HG02884 (cell line): ENCODE results near the gene TMEM223.
A peak's percentile ranks its signal among the peaks of the same experiment; 100 is the strongest.
"Not testable (repeated sequence)": the region's sequence is repeated elsewhere in the genome, so short reads cannot be mapped to it uniquely, and the experiment has no call there.

Experiments used
- ATAC-seq: cut with Tn5 transposase; IDR thresholded peaks from one replicate; pipeline ENCODE4 v1.9.1; 2021; ENCODE audit warnings: mild to moderate bottlenecking, moderate library complexity; ENCODE audit not compliant: unreplicated experiment

Gene TMEM223, protein sequence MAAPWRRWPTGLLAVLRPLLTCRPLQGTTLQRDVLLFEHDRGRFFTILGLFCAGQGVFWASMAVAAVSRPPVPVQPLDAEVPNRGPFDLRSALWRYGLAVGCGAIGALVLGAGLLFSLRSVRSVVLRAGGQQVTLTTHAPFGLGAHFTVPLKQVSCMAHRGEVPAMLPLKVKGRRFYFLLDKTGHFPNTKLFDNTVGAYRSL

DNA sequence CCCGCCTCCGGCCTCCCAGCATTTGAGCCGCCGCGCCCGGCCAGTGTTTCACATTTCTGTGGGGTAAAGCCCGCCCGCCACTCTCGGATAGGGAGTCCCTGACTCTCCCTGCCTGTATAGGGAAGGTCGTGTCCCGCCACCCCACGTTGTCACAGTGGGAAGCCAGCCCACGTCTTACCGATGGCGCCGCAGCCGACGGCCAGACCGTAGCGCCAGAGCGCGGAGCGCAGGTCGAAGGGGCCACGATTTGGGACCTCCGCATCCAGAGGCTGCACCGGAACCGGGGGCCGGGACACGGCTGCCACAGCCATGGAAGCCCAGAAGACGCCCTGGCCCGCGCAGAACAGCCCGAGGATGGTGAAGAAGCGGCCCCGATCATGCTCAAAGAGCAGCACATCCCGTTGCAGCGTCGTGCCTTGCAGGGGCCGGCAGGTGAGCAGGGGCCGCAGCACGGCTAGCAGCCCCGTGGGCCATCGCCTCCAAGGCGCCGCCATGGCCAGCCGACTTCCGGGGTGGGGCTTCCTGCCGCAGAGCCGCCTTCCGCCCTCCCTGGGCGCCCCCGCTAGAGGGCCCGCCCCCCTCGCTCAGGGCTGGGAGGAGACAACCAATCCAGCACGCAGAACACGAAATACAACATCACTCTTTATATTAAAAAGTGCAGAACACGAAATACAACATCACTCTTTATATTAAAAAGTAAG lies at the start of gene TMEM223:
TSS of gene TMEM223 (minus strand) at position 506 of the 701 bp plus-strand sequence. CDS start at position 494, 12 bp downstream.
- ATAC-seq, result peak; percentile 50

DNA sequence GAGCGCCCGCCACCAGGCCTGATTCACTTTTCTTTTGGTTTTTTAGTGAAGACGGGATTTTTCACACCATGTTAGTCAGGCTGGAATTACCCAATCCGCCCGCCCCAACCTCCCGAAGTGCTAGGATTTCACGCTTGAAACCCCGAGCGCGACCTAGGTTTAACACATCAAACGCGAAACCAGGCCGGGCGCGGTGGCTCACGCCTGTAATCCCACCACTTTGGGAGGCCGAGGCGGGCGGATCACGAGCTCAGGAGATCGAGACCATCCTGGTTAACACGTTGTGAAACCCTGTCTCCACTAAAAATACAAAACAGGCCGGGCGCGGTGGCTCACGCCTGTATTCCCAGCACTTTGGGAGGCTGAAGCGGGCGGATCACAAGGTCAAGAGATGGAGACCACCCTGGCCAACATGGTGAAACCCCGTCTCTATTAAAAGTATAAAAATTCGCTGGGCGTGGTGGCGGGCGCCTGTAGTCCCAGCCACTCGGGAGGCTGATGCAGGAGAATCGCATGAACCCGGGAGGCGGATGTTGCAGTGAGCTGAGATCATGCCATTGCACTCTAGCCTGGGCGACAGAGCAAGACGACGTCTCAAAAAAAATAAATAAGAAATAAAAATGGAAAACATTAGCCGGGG lies 49.0 kb upstream of the TMEM223 start:
- not testable (repeated sequence) for ATAC-seq

DNA sequence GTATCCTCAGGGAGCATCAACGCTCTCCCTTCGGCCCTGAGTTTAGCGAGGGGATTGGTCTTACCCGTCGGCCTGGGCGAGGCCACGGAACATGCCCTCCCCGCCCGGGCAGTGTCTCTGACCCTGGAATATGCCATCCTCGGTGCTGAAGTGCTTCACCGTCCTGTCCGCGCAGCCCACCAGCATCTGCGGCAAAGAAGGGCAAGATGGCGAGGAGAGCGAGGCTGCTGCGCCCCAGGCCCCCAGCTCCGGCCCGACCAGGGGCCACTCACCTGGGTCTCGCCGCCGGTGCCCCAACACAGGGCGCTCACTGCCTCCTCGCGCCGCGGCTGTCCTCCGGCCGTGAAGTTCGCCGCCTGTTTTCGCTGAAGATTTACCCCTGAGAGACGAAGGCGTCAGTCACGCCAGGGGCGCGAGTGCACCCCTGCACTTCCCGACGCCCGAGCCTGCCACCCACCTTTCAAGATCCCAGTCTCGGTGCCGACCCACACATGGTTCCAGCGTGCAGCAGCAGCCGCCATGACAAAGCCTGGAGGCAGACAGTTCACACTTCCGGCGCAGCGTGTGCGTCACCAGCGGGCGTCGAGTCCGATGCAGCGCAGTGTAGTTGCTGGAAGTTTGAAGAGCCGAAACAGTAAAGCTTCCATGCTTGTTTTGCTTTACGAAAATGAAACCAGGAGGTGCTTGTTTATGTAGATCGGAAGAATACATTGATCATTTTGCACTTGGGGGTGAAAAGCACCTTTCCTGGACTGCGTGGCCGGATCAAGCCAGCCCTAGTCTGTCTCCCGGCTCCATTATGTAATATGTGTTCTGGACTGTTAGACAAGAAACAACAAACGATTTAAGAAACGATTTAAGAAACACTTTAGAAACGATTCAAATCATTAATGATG lies 47.5 kb upstream of the TMEM223 start, which contains the start of gene WDR74:
TSS of gene WDR74 (minus strand) at position 541 of the 896 bp plus-strand sequence. CDS start at position 521, 20 bp downstream.
- no peak for ATAC-seq

DNA sequence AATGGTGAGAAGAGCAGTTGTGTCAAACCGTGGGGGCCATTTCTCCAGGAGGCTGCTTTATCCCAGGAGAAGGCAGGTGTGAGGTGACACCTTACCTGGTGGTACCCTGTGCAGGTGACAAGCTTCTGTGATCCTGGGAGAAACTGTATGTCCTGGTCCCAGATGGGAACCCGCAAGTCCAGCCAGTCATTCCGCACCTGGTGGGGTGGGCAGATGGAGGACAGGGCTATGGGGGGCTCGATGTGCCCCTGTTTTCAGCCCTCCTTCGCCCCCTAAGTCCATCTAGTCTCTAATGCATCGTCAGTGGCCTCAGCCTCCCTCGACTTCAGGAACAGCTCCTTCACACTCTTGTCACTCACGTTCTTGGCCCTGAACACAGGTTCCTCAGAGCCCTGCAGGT lies 43.5 kb upstream of the TMEM223 start:
- no peak for ATAC-seq

DNA sequence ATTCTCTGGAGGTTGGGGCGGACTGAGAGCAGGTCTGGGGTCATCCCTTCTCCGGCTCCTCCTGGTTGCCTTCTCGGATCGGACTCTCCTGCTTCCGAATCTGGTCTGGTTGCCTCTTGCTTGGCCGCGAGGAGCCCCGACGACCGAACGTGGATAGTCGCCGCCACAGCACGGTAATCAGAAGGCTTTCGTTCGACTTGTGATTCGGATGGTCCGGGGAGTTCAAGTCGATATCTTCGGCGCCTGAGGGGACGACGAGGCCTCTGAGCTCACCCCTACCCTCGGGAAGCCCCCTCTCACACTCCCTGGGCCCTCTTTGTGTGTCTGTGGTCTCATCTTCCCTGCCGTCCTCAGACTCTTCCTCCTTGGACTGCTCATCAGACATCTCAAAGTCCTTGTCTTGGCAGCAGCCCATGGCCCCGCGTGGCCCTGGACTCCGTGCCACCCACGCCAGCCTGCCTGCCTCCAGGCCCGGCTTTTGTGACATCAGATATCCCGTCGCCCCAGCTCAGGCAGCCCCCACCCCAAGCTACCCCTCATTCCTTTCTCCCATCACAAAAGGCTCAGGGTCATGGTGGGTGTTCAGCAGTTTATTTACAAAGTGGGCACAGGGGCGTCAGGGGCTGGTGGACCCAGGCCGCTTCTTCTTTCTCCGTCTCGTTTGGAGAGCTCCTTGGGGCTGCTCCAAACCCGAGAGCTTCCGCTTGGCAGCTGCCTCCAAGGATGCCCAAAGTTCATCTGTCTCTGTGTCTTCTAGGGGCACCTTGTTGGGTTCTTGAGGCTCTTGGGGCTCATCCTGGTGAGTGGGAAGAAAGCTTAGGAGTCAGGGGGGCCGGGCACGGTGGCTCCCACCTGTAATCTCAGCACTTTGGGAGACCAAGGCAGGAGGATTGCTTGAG lies 40.8 kb upstream of the TMEM223 start, which contains the start of gene TEX54:
TSS of gene TEX54 (minus strand) at position 506 of the 899 bp plus-strand sequence.
- ATAC-seq, result peak; percentile 14

DNA sequence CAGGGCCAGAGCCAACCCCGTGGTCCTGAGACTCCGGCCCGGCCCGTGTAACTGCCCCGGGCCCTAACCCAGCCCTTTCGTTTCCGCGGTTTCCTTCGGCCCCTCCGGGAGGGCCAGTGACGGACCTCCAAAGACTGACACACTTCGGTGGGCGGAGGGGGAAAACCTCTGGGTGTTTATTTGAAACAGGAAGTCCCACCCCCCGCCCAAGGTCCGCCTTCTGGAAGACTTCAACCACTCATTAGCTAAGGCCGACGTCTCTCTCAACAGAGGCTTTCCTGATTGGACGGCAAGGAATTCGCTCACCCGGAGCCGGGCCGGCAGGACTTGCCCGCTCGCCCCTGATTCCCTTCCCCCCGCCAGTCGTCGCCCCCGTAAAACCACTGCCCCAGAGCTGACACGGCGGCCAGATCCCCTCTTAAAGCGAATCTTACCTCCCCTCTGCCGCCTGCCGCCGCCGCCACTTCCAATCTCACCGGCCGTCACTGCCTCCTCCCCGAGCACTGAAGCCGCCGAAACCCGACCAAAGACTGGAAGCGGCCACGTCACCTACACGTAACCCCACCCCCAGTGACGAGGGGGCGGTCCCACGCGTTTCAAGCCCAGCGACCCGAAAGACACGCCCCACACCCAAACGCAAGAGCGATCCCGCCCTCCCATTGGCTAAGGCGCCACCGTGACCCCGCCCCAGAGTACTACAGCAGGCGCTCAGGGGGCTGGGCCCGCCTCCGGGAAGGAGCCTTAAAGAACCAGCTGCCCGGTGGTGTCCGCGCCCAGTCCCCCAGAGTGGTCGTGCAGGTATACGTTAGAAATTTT lies 39.9 kb upstream of the TMEM223 start, which contains the start of gene STX5:
TSS of gene STX5 (minus strand) at position 532 of the 816 bp plus-strand sequence. CDS start 808 bp downstream, outside the sequence.
- peak; percentile 78 for ATAC-seq

DNA sequence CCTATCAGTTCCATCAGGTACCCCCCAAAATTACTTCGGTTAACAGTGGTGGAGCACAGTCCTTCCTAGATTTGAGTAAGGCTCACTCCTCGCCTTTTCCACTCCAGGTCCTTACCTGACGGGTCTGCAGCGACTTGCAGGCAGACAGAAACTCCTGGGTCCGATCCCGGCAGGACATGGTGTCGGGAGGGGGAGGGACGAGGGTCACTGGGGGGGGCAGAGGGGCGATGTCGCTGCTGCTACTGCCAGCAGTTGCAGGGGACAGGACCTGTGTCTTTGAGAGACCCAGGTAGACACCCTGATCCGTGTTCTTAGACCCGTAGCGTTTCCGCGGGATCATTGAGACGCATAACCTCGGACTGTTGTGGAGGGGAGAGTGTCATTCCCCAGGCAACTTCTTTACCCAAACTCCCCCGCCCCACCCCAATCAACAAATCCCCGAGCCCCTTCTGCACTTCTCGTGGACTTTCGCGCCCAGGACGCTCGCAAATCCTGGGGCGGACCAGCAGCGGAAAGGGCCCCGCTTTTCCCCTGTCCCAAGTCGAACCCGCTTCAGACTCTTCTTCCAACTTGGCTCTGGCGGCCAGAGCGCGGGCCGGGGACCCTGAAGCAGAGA lies 39.2 kb upstream of the TMEM223 start:
- ATAC-seq, result peak; percentile 7

DNA sequence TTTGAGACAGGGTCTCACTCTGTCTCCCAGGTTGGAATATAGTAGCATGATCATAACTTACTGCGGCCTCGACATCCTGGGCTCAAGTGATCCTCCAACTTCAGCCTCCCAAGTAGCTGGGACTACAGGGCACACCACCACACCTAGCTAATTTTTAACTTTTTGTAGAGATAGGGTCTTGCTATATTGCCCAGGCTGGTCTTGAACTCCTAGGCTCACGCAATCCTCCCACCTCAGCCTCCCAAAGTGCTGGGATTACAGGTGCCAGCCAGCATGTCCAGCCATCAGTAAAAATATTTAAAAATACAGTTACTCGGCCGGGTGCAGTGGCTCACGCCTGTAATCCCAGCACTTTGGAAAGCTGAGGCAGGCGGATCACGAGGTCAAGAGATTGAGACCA lies 36.3 kb upstream of the TMEM223 start:
- not testable (repeated sequence) for ATAC-seq

DNA sequence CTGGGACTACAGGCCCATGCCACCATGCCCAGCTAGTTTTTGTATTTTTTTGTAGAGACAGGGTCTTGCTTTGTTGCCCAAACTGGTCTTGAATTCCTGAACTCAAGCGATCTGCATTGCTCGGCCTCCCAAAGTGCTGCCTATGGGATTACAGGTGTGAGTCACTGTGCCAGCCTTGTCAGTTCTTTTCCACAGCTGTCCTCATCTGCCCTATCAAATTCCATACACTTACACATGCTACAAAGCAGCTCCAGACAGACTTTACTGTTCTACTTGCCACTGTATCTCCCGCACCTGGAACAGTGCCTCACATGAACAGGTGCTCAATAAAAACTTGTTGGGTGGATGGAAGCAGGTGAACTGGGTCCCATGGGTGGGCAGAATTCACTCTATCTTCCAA lies 31.9 kb upstream of the TMEM223 start:
- no peak for ATAC-seq

DNA sequence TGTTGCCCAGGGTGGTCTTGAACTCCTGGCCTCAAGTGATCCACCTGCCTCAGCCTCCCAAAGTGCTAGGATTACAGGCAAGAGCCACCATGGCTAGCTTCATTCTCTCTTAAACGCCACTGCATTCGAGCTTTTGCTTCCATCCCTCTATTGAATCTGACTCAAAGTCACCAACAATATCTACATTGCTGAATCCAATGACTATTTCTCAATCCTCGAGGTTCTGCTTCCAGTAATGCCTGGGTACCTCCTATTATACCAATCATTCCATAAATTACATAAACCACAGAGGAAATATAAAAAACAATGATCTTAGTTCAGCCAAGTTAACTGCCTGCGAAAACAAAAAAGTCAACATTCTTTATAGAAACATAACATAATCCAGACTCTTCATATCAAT lies 25.3 kb upstream of the TMEM223 start:
- ATAC-seq, result no peak

DNA sequence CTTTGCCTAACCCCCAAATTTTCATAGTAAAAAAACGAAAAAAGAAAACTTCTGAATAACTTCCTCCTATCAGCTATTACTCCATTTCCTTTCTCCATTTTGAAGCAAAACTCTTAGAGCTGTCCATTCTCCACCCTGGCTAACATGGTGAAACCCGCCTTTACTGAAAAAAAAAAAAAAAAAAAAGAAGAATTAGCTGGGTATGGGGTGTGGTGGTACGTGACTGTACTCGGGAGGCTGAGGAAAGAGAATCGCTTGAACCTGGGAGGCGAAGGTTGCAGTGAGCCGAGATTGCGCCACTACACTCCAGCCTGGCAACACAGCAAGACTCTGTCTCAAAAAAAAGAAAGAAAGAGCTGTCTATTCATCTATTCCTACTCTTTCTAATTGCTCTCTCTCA lies 24.8 kb upstream of the TMEM223 start:
- no peak for ATAC-seq

DNA sequence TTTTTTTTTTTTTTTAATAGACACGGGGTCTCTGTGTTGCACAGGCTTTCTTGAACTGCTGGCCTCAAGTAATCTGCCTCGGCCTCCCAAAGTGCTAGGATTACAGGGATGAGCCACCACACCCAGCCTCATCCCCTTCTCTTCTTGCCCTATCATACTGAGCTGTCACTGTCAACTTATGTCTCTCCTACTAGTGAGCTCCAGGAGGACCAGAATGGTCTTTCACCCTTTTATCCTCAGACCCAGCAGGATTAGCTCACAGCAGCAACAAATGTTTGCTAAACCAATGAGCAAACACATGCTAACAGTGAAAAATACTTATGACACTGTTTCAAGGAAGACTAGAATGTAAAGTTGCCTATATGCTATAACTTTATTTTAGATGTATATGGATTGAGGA lies 19.9 kb upstream of the TMEM223 start:
- ATAC-seq, result no peak

DNA sequence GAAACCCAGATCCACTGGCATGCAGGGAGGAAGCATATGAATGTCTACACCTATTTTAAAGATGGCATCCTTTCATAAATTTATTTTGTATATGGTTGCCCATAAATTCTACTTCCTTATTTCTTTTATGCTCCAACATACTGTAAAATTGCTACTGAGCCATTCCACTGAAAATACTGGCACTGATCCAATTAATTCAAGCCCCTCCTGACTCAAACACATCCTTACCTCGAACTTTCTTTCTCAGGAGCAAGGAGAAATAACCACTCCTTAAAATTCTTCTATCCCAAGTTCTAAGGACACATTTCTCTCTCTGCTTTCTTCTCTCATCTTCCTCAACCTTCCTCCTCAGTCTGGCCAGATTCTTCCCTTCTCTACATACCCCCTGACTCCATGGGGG lies 18.9 kb upstream of the TMEM223 start:
- ATAC-seq, result no peak

DNA sequence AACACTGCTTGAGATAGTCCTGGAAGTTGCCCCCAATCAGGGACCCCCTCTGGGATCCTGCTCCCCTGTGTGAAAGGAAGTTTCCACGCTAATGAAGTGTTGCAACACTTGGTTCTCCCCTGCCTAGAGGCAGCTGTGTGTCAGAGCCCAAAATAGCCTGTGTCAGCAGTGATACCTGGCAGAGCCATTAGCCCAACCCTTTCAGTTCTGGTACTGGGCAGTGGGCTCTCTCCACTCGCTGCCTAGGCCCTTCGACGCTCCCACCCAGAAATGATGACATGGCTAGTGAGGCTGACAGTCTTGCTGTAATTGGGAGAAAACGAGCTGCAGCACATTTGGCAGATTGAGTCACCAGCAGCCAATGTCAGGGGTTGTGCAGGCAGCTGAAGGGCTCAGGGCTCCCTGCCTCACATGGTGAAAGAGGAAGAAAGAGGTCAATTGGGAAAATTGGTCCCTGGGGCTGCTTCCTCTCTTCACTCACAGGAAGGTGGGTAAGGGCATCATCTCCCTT lies 14.9 kb upstream of the TMEM223 start:
- ATAC-seq, result no peak

DNA sequence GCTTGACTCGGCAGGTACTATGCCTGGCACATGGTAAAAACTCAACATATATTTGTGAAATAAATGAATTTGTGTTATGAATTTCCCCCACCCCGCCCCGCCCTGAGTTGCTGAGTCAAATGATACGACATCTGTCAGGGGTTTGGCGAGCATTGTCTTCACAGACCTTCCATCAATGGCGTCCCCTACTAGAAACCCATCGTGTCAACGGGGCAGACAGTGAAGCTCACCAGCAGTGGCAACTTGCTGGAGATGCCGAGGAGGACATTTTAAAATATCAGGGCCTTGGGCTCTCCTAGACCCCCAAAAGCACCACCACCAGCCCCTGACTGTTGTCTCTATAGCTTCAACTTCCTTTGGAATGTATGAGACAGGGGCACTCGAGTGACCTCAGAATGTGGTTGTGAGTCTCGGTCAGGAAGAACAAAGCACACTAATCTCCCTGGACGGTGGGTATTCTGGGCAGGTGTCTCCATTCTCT lies 14.2 kb upstream of the TMEM223 start:
- ATAC-seq, result no peak

DNA sequence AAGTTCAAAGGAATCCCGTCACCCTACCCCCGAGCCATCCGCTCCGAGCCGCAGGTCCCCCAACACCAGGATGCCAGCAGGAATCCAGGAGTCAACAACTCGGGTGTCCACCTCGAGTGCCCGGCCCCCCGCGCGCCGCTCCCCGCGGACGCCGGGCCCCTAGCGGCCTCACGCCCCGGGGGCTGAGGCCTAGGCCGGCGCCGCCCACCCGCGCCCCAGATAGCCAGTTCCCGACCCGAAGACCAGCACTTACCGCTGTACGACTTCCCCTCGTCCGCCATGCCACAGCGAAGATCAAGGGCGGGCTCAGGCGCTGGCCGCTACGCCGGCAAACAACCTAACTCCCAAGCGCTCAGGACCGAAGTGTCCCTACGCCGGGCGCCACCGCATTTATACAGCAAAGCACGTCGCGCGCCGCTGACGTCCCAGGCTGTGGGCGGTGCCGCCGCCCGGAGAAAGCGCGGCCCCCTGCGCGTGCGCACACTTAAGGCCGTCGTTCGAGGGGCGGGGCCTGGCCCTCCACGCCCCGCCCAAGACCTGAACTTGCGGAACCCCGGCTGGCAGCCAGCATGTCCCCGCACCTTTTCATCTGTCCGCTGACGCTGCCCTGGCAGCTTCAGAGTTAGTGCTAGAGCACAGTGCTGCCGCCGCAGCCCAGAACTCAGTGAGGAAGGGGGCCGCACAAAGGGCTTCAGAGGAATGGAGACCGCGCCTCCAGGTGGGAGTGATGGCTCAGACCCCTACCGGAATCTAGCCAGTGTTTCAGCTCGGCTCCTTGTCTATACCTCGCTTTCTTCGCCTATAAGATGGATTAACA lies 13.5 kb upstream of the TMEM223 start, which contains the start of gene NXF1:
TSS of gene NXF1 (minus strand) at position 365 of the 817 bp plus-strand sequence. CDS start at position 281, 84 bp downstream.
- peak; percentile 67 for ATAC-seq
